ENCODE results near the gene GMPPB. TPM values are rescaled to one million over a fixed set of nuclear protein-coding genes. Genes with fewer than 3 reads are reported as not detected.

Gene GMPPB
- total and polyA plus RNA-seq, 9 of the 15 experiments (the other 6 are each of a cell fraction or from before 2014, with no cell fraction given), result 0.53 to 17.4 (median 8.1) TPM

DNA sequence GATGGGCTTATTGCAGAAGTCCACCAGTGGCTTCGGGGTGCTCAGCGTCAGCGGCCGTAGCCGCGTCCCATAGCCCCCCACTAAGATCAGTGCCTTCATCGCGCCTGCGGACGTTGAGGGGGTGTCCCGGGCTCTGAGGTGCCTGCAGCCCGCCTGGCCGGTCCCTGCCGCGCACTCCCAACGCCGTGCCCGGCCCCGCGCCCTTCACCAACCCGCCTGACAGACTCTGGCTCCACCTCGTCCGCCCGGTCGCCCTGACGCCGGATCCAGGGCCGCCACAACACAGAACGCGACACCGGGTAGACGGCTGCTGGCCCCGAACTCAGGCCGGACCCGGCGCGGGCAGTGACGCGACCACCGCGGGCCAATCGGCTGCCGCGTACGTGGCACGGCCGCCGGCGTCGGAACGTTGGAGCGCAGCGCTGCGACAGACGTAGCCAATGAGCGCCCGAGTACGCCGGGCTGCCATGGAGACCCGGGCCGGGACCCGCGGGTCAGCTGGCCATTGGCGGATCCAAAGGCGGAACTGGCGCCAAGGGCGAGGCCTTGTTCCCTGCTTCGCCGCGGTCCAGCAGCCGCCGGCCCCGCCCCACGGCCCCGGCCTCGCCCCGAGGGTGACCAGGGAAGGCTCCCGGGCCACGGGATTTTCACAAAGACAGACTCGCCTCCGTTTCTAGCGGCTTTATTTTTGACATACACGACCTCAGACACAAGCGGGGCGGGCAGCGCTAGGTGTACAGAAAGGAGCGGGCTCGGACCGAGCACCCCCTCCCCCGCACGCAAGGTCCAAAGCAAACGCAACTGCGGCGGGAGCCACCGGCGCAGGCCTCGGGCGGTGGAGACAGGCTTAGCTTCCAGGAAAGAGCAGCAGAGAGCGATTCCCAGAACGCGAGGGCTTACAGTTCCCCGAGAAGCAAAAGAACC, at the start of gene GMPPB (continued):
- no peak for TF ChIP-seq TCFL5 (CRISPR knock-in tag; conservative IDR thresholded peaks at IDR 0.05)
- TF ChIP-seq, protein P1, sequence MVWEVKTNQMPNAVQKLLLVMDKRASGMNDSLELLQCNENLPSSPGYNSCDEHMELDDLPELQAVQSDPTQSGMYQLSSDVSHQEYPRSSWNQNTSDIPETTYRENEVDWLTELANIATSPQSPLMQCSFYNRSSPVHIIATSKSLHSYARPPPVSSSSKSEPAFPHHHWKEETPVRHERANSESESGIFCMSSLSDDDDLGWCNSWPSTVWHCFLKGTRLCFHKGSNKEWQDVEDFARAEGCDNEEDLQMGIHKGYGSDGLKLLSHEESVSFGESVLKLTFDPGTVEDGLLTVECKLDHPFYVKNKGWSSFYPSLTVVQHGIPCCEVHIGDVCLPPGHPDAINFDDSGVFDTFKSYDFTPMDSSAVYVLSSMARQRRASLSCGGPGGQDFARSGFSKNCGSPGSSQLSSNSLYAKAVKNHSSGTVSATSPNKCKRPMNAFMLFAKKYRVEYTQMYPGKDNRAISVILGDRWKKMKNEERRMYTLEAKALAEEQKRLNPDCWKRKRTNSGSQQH (CRISPR knock-in tag; IDR thresholded peaks at IDR 0.05), result no peak
- TF ChIP-seq YBX1 (IDR thresholded peaks at IDR 0.05), result no peak
- no peak for TF ChIP-seq ELF4 (CRISPR knock-in tag; IDR thresholded peaks at IDR 0.05)
- TF ChIP-seq, protein P2, sequence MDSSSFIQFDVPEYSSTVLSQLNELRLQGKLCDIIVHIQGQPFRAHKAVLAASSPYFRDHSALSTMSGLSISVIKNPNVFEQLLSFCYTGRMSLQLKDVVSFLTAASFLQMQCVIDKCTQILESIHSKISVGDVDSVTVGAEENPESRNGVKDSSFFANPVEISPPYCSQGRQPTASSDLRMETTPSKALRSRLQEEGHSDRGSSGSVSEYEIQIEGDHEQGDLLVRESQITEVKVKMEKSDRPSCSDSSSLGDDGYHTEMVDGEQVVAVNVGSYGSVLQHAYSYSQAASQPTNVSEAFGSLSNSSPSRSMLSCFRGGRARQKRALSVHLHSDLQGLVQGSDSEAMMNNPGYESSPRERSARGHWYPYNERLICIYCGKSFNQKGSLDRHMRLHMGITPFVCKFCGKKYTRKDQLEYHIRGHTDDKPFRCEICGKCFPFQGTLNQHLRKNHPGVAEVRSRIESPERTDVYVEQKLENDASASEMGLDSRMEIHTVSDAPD (CRISPR knock-in tag; IDR thresholded peaks at IDR 0.05), result no peak
- TF ChIP-seq IRF2 (CRISPR knock-in tag; IDR thresholded peaks at IDR 0.05), result no peak
- TF ChIP-seq, protein P3, sequence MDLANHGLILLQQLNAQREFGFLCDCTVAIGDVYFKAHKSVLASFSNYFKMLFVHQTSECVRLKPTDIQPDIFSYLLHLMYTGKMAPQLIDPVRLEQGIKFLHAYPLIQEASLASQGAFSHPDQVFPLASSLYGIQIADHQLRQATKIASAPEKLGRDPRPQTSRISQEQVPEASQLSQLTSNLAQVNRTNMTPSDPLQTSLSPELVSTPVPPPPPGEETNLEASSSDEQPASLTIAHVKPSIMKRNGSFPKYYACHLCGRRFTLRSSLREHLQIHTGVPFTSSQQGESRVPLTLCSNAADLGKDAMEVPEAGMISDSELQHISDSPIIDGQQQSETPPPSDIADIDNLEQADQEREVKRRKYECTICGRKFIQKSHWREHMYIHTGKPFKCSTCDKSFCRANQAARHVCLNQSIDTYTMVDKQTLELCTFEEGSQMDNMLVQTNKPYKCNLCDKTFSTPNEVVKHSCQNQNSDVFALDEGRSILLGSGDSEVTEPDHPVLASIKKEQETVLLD (IDR thresholded peaks at IDR 0.05), result peak; percentile 94
- no peak for TF ChIP-seq XRCC3 (IDR thresholded peaks at IDR 0.05)
- TF ChIP-seq, protein P4, sequence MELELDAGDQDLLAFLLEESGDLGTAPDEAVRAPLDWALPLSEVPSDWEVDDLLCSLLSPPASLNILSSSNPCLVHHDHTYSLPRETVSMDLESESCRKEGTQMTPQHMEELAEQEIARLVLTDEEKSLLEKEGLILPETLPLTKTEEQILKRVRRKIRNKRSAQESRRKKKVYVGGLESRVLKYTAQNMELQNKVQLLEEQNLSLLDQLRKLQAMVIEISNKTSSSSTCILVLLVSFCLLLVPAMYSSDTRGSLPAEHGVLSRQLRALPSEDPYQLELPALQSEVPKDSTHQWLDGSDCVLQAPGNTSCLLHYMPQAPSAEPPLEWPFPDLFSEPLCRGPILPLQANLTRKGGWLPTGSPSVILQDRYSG (tag; conservative IDR thresholded peaks at IDR 0.05; ENCODE audit: low read depth), result no peak
- TF ChIP-seq, protein P5, sequence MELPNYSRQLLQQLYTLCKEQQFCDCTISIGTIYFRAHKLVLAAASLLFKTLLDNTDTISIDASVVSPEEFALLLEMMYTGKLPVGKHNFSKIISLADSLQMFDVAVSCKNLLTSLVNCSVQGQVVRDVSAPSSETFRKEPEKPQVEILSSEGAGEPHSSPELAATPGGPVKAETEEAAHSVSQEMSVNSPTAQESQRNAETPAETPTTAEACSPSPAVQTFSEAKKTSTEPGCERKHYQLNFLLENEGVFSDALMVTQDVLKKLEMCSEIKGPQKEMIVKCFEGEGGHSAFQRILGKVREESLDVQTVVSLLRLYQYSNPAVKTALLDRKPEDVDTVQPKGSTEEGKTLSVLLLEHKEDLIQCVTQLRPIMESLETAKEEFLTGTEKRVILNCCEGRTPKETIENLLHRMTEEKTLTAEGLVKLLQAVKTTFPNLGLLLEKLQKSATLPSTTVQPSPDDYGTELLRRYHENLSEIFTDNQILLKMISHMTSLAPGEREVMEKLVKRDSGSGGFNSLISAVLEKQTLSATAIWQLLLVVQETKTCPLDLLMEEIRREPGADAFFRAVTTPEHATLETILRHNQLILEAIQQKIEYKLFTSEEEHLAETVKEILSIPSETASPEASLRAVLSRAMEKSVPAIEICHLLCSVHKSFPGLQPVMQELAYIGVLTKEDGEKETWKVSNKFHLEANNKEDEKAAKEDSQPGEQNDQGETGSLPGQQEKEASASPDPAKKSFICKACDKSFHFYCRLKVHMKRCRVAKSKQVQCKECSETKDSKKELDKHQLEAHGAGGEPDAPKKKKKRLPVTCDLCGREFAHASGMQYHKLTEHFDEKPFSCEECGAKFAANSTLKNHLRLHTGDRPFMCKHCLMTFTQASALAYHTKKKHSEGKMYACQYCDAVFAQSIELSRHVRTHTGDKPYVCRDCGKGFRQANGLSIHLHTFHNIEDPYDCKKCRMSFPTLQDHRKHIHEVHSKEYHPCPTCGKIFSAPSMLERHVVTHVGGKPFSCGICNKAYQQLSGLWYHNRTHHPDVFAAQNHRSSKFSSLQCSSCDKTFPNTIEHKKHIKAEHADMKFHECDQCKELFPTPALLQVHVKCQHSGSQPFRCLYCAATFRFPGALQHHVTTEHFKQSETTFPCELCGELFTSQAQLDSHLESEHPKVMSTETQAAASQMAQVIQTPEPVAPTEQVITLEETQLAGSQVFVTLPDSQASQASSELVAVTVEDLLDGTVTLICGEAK (IDR thresholded peaks at IDR 0.05), result no peak
- TF ChIP-seq, protein P5 (CRISPR knock-in tag; IDR thresholded peaks at IDR 0.05), result no peak
- TF ChIP-seq RBM17 (IDR thresholded peaks at IDR 0.05; ENCODE audit: borderline replicate concordance, low read depth, low read length), result no peak

All from K562 (cell line).